A549 (cell line): ENCODE data around the gene THSD7A.

Source experiments
- CTCF ChIP-seq: fragments of >200 bp; sonication (Bioruptor Twin); formaldehyde crosslinking; IDR thresholded peaks from 3 replicates; pipeline ENCODE4 v1.5.1; 2016
- FOSB ChIP-seq: fragments of 250-450 bp; sonication (Bioruptor Pico); IDR thresholded peaks from 2 replicates; pipeline ENCODE4 v1.5.0; 2020; ENCODE audit warnings: mild to moderate bottlenecking, moderate library complexity
- KDM1A ChIP-seq: fragments of 200-600 bp; sonication (generic); IDR thresholded peaks from 2 replicates; pipeline ENCODE4 v1.6.1; 2016; ENCODE audit warnings: low read depth, mild to moderate bottlenecking
- NR3C1 ChIP-seq: fragments of >200 bp; sonication (Bioruptor Twin); formaldehyde crosslinking; IDR thresholded peaks from 3 replicates; pipeline ENCODE4 v1.6.1; 2017
- RFX5 ChIP-seq: fragments of 450-650 bp; IDR thresholded peaks from 2 replicates; pipeline ENCODE4 v1.7.1; 2014; ENCODE audit warnings: antibody characterized with exemption, mild to moderate bottlenecking, moderate library complexity
- SREBF2 ChIP-seq: fragments of 450-650 bp; IDR thresholded peaks from 2 replicates; pipeline ENCODE4 v1.6.1; 2014; ENCODE audit warnings: mild to moderate bottlenecking, moderate library complexity
- TF ChIP-seq, protein P1 (sequence below): IDR thresholded peaks from 2 replicates; pipeline ENCODE4 v1.6.1; 2012

- TF ChIP-seq, protein P1, sequence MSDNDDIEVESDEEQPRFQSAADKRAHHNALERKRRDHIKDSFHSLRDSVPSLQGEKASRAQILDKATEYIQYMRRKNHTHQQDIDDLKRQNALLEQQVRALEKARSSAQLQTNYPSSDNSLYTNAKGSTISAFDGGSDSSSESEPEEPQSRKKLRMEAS, result no peak
- TF ChIP-seq SREBF2, result no peak
- TF ChIP-seq FOSB (CRISPR knock-in tag), result no peak
- TF ChIP-seq CTCF, result no peak
- TF ChIP-seq KDM1A, result no peak
- TF ChIP-seq RFX5, result no peak
- no peak for TF ChIP-seq NR3C1
Measured at GRCh38 chr7:11448323-11448722, 383.7 kb downstream of the THSD7A start.
